Small intestine (tissue), 7 donors: Measurements from ENCODE around the gene COX17. TPM values are rescaled to one million over a fixed set of nuclear protein-coding genes. Genes with fewer than 3 reads are reported as not detected.

ENCODE experiments used
- DNase-seq, 2 donors: peaks; one replicate each; pipeline versions ENCODE4 v3.0.0 to v3.0.0-alpha.2; 2013
- FAIRE-seq: peaks from 2 replicates; lab custom pipeline; 2012; peaks lifted over from hg19 to GRCh38; lab: Jason Lieb, UNC
- H3K27ac ChIP-seq, 3 donors: one replicate each; pipeline ENCODE4 v1.5.1; 2013; ENCODE audit warnings: low read length in 2 of 3, mild to moderate bottlenecking in 2 of 3, control low read depth in 1 of 3, inconsistent platforms in 1 of 3, low read depth in 1 of 3, moderate library complexity in 1 of 3
- H3K27me3 ChIP-seq, 3 donors: one replicate each; pipeline ENCODE4 v1.6.1; 2013; ENCODE audit warnings: low read length in 3 of 3, inconsistent platforms in 1 of 3; ENCODE audit not compliant: control insufficient read depth in 3 of 3, insufficient read depth in 3 of 3
- H3K36me3 ChIP-seq, 3 donors: one replicate each; pipeline ENCODE4 v1.6.1; 2013; ENCODE audit warnings: low read length in 3 of 3, inconsistent platforms in 1 of 3, low read depth in 1 of 3, mild to moderate bottlenecking in 1 of 3, moderate library complexity in 1 of 3; ENCODE audit not compliant: control insufficient read depth in 3 of 3, insufficient read depth in 2 of 3
- H3K4me1 ChIP-seq, 3 donors: one replicate each; pipeline ENCODE4 v1.6.1; 2013; ENCODE audit warnings: low read length in 2 of 3, inconsistent platforms in 1 of 3, low read depth in 1 of 3, mild to moderate bottlenecking in 1 of 3, moderate library complexity in 1 of 3; ENCODE audit not compliant: control insufficient read depth in 3 of 3, insufficient read depth in 2 of 3
- H3K4me3 ChIP-seq, 3 donors: one replicate each; pipeline ENCODE4 v1.5.1; 2013; ENCODE audit warnings: low read length in 3 of 3, control low read depth in 1 of 3, inconsistent platforms in 1 of 3, low read depth in 1 of 3, mild to moderate bottlenecking in 1 of 3, moderate library complexity in 1 of 3
- H3K9me3 ChIP-seq, 2 donors: one replicate each; pipeline ENCODE4 v1.6.1; 2013; ENCODE audit warnings: low read depth in 1 of 2, low read length in 1 of 2; ENCODE audit not compliant: control insufficient read depth in 2 of 2, insufficient read depth in 1 of 2
- WGBS, 3 donors: extraction: QIAGEN DNeasy Blood & Tissue Kit; methylation state at CpG; one replicate each; pipeline ENCODE4 v1.1.7; 2013; 5-methylcytosine and 5-hydroxymethylcytosine counted together
- polyA plus RNA-seq, 4 donors: library from polyadenylated mRNA; stranded (reverse) in 3 of 4; unstranded in 1 of 4; fragments of 200-250 nt in 3 of 4; fragments of 120-200 nt in 1 of 4; gene quantifications; one replicate each; pipeline versions ENCODE4 v1.2.1 to v1.2.3, GENCODE V29; 2013
- donor health status: healthy with polysubstance abuse.
- donor health status: control.
- donor health status: control.
- donor health status: Bipolar disorder and iron deficiency.
- donor health status: healthy.

The COX17 gene
- polyA plus RNA-seq, 4 donors = 65.8 to 313 (median 161) TPM

- H3K27ac ChIP-seq = peak overlapping the region in 1 of 3 donors; percentile 22
- 54 to 84% (median 59%) methylated on average over 1 of the region's 1 CpG for WGBS, 3 donors
- H3K9me3 ChIP-seq = peaks cover 0 to 2% of the 10 kb centered on the region in 2 donors
- peaks cover 0 to 4% (median 0%) of the 10 kb centered on the region in 3 donors for H3K4me1 ChIP-seq
- peaks cover 0 to 2% (median 0%) of the 10 kb centered on the region in 3 donors for H3K36me3 ChIP-seq
- H3K27me3 ChIP-seq = no peaks in the 10 kb centered on the region
- H3K4me3 ChIP-seq = no peak overlapping the region
- FAIRE-seq (no peak), DNase-seq (no peak)
Observed at GRCh38 chr3:119628816-119629445, 48.3 kb downstream of the COX17 start.

DNA sequence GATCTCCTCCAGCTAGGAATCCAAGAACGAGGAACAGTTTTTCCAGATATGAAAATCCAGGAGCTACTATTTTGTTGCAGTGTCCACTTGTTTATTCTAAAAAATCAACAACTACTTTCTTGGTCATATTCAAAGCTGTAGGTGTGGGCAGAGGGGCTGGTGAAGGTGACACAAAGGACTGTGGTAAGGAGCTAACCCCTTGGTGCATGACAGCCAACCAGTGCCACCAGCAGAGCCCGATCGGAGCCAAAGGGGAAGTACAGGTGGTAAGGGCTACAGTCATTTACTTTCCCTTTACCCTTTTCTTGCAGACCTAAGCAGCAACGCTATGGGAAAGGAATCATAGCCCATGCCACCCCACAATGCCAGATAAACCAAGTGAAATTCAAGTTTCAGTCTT, 48.8 kb downstream of the COX17 start:
- WGBS, 3 donors = 63 to 82% (median 69%) methylated on average over 4 of the region's 4 CpGs
- no peaks in the 10 kb centered on the region for H3K27me3 ChIP-seq
- H3K9me3 ChIP-seq = peaks cover 0 to 4% of the 10 kb centered on the region in 2 donors
- H3K4me1 ChIP-seq = peaks cover 0 to 4% (median 0%) of the 10 kb centered on the region in 3 donors
- H3K36me3 ChIP-seq = peaks cover 0 to 2% (median 0%) of the 10 kb centered on the region in 3 donors
- DNase-seq (no peak), FAIRE-seq (no peak)
- H3K4me3 ChIP-seq = no peak overlapping the region
- H3K27ac ChIP-seq = peak overlapping the region in 1 of 3 donors; percentile 0

GRCh38 chr3:119627461-119627860, 49.7 kb downstream of the COX17 start:
- Histone ChIP-seq H3K36me3 (peaks cover 0 to 2% (median 0%) of the 10 kb centered on the region in 3 donors), H3K4me1 (peaks cover 0 to 4% (median 0%) of the 10 kb centered on the region in 3 donors), H3K9me3 (peaks cover 0 to 4% of the 10 kb centered on the region in 2 donors), H3K27me3 (no peaks in the 10 kb centered on the region), H3K4me3 (no peak overlapping the region), H3K27ac (peak overlapping the region in 1 of 3 donors; percentile 32)
- no peak for FAIRE-seq
- 61 to 79% (median 75%) methylated on average over 8 of the region's 8 CpGs for WGBS, 3 donors
- DNase-seq = no peak

DNA sequence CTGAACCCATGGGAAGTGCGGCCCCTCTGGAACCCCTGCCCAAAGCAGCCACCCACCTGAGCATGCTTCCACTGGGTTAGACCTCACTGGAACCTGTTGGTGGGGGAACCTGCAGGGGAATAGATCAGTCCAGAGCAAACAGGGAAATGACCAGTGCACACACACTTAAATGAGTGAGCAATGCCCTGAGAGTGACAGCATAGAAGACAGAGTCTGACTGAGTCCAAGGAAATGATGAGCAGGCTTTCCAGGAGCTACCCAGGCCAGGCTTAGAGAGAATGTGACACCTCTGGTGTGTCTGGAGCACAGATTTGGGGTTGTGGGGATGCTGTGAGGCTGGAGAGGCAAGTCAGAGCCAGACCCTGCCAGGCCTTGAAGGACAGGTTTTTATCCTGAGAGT, 51.0 kb downstream of the COX17 start:
- 86 to 100% (median 100%) methylated on average over 1 of the region's 1 CpG for WGBS, 3 donors

GRCh38 chr3:119625451-119626153, 51.6 kb downstream of the COX17 start:
- Histone ChIP-seq H3K4me1 (peaks cover 0 to 4% (median 0%) of the 10 kb centered on the region in 3 donors), H3K27me3 (no peaks in the 10 kb centered on the region), H3K4me3 (no peak overlapping the region), H3K27ac (no peak overlapping the region), H3K36me3 (peaks cover 0 to 6% (median 0%) of the 10 kb centered on the region in 3 donors), H3K9me3 (peaks cover 0 to 4% of the 10 kb centered on the region in 2 donors)
- FAIRE-seq (no peak), DNase-seq (no peak)
- WGBS, 3 donors = 76 to 77% (median 77%) methylated on average over 8 of the region's 8 CpGs

More for the DNA sequence above, 51.0 kb downstream of the COX17 start:
- H3K27me3 ChIP-seq = no peaks in the 10 kb centered on the region
- peaks cover 0 to 4% (median 0%) of the 10 kb centered on the region in 3 donors for H3K4me1 ChIP-seq
- FAIRE-seq = no peak
- H3K4me3 ChIP-seq = no peak overlapping the region
- DNase-seq = no peak
- H3K36me3 ChIP-seq = peaks cover 0 to 2% (median 0%) of the 10 kb centered on the region in 3 donors
- no peak overlapping the region for H3K27ac ChIP-seq
- H3K9me3 ChIP-seq = peaks cover 0 to 4% of the 10 kb centered on the region in 2 donors

- Histone ChIP-seq H3K4me3 (no peak overlapping the region), H3K9me3 (peaks cover 0 to 4% of the 10 kb centered on the region in 2 donors), H3K27me3 (no peaks in the 10 kb centered on the region), H3K36me3 (peaks cover 0 to 6% (median 0%) of the 10 kb centered on the region in 3 donors), H3K27ac (no peak overlapping the region), H3K4me1 (no peaks in the 10 kb centered on the region)
- WGBS, 3 donors = 86 to 89% (median 88%) methylated on average over 9 of the region's 9 CpGs
- FAIRE-seq (no peak), DNase-seq (no peak)
Observed at GRCh38 chr3:119624002-119624720, 53.0 kb downstream of the COX17 start.

- Histone ChIP-seq H3K9me3 (peaks cover 0 to 4% of the 10 kb centered on the region in 2 donors), H3K27me3 (no peaks in the 10 kb centered on the region), H3K4me1 (no peaks in the 10 kb centered on the region), H3K4me3 (no peak overlapping the region), H3K27ac (no peak overlapping the region), H3K36me3 (peaks cover 0 to 6% (median 0%) of the 10 kb centered on the region in 3 donors)
- WGBS, 3 donors = 91 to 98% (median 96%) methylated on average over 5 of the region's 5 CpGs
- no peak for FAIRE-seq
- no peak for DNase-seq
Observed at GRCh38 chr3:119620899-119621298, 56.3 kb downstream of the COX17 start.
